ENCODE measurements around the gene RASSF1.

RASSF1 gene

DNA sequence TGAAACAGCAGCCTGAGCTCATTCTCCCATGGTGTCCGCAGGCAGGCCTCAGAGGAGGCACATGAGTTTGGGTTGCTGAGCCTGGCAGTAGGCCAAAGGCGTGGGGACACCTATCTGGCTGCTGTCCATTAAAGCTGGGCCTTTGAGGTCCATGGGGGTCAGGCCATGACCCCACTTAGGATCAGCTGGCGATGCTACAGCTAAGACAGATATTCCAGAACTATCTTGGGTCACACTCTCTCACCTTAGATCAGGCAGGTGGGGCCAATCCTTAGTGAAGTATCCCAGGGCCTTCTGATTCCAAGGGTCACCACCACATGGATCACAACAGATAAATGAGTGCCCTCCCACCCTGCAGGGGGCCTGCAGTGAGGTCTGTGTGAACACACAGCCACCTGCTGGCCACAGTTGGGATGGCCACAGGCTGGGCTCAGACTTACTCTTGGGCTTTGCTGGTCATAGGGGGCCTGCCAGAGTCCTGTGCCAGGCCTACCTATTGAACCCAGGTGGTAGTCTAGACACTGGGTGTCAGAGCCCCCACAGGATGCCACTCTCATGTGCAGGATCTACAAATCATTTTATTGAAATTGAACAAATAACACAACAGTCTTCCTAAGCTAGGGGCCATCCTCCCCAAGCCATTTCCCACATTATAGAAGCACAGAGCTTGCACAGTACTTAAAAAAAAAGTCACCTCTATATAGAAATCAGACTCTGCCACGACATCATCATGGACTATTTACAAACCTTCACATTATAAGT lies 16.1 kb downstream of the RASSF1 start:
- in situ Hi-C loops (cut with MboI; ENCODE audit: low sequenced_read_pairs, unreplicated experiment), result no loop called here
- TF ChIP-seq, protein P1, sequence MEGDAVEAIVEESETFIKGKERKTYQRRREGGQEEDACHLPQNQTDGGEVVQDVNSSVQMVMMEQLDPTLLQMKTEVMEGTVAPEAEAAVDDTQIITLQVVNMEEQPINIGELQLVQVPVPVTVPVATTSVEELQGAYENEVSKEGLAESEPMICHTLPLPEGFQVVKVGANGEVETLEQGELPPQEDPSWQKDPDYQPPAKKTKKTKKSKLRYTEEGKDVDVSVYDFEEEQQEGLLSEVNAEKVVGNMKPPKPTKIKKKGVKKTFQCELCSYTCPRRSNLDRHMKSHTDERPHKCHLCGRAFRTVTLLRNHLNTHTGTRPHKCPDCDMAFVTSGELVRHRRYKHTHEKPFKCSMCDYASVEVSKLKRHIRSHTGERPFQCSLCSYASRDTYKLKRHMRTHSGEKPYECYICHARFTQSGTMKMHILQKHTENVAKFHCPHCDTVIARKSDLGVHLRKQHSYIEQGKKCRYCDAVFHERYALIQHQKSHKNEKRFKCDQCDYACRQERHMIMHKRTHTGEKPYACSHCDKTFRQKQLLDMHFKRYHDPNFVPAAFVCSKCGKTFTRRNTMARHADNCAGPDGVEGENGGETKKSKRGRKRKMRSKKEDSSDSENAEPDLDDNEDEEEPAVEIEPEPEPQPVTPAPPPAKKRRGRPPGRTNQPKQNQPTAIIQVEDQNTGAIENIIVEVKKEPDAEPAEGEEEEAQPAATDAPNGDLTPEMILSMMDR (IDR thresholded peaks at IDR 0.05; ENCODE audit: borderline replicate concordance, control extremely low read depth, extremely low read depth, insufficient read depth, missing control alignments), result peak; percentile 73
- DNase-seq (ENCODE audit: low spot score), result peak; percentile 72

DNA sequence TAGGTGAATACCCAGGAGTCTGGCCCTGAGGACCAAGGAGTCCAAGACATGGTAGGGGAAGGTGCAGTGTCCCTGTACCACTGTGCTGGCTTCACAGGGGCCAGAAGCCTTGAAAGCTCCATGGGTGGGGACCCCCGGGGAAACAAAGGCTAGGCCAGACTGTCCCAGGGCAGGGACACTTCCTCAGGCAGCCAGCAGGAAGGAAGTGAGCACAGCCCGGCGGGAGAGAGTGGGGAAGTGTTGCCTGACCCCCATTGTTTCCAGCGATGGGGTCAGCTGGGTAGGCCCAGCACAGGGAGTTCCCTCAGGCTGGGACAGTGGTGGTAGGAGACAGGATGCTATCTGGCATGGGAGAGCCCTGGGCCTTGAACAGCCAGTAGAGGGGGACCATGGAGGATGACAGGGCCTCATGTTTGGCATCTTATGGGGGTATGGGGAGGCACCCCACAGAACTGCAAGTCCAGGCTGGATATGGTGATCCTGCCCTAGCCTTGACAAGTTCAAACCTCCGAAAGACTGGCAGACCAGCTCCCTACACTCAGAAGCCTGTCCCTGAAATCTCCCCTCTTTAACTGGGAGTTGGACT lies 16.9 kb downstream of the RASSF1 start:
- no peak for DNase-seq (ENCODE audit: low spot score)
- in situ Hi-C loops (cut with MboI; ENCODE audit: low sequenced_read_pairs, unreplicated experiment), result no loop called here
- TF ChIP-seq, protein P1 (IDR thresholded peaks at IDR 0.05; ENCODE audit: borderline replicate concordance, control extremely low read depth, extremely low read depth, insufficient read depth, missing control alignments), result no peak

DNA sequence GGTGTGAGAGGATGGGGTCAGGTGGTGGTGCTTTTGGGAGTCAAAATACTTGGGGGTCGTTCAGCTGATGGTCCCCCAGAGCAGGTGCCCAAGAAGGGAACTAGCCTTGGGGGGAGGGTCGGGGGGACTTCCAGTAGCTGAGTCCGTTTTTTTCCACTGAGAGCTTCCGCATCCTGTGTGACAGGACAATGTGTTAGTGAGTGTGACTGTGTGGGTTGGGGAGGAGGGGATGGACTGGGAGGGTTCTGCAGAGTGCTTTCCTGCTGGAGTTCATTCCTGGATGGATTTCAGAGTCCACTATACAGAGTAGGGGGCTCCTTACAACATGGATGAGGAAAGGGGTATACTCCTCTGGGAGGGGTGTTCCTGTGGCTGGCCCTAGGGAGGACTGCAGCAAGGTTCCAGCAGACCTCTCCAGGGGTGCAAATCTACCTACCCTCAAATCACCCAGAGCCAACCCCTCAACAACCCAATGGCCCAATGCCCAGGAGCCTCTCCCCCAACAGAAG lies 17.5 kb downstream of the RASSF1 start:
- TF ChIP-seq, protein P1 (IDR thresholded peaks at IDR 0.05; ENCODE audit: borderline replicate concordance, control extremely low read depth, extremely low read depth, insufficient read depth, missing control alignments), result no peak
- DNase-seq (ENCODE audit: low spot score), result no peak
- in situ Hi-C loops (cut with MboI; ENCODE audit: low sequenced_read_pairs, unreplicated experiment), result no loop called here

DNA sequence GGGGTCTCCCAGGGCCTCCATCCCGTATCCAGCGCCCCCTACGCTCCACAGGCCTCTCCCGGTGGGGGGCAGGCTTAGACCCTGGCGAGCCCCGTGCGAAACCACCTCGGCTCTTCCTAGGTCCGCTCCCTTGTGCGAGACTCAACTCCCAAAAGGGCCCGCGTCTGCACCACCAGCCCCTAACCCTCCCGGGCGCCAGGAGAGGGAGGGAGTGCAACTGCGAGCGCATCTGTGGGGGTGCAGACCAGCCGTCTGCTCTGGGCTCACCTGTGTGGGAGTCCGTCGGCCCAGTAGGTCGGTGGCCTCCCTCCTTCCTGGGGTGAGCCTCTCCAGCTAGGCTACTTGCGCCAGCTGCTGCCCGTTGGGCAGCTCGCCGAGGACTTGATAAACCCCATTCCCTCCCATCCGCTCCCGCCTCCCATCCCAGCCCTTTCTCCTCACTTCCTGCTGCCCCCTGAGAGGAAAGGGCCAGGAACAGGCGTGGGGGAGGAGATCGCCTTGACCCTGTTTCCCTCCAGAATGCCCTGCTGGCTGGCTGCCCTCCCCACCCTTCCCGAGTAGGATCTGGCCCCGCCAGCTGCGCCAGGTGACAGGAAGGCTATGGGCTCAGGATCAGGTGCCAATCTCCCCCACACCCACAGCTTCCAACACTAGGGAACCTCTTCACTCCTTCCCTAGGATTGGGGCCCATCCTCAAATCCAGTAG lies 18.1 kb downstream of the RASSF1 start, which contains the start of gene HYAL2:
TSS of gene HYAL2 (minus strand) at position 360 of the 706 bp plus-strand sequence. CDS start 2,256 bp downstream, outside the sequence.
- no peak for DNase-seq (ENCODE audit: low spot score)
- TF ChIP-seq, protein P1 (IDR thresholded peaks at IDR 0.05; ENCODE audit: borderline replicate concordance, control extremely low read depth, extremely low read depth, insufficient read depth, missing control alignments), result no peak
- in situ Hi-C loops (cut with MboI; ENCODE audit: low sequenced_read_pairs, unreplicated experiment), result no loop called here

DNA sequence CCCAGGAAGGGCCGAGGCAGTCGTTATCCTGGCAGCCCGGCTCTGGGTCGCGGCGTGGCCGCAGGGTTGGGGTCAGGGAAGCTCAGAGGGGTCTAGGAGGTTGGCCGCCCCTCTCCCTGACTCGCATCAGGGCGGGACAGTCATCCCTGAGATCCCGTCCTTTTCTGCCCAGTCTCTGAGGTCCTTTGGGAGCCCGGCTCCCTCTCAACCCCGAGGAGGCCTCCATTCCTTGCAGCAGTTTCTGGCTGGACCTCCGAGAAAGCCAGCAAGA lies 18.6 kb downstream of the RASSF1 start:
- DNase-seq (ENCODE audit: low spot score), result no peak
- TF ChIP-seq, protein P1 (IDR thresholded peaks at IDR 0.05; ENCODE audit: borderline replicate concordance, control extremely low read depth, extremely low read depth, insufficient read depth, missing control alignments), result no peak
- in situ Hi-C loops (cut with MboI; ENCODE audit: low sequenced_read_pairs, unreplicated experiment), result no loop called here

DNA sequence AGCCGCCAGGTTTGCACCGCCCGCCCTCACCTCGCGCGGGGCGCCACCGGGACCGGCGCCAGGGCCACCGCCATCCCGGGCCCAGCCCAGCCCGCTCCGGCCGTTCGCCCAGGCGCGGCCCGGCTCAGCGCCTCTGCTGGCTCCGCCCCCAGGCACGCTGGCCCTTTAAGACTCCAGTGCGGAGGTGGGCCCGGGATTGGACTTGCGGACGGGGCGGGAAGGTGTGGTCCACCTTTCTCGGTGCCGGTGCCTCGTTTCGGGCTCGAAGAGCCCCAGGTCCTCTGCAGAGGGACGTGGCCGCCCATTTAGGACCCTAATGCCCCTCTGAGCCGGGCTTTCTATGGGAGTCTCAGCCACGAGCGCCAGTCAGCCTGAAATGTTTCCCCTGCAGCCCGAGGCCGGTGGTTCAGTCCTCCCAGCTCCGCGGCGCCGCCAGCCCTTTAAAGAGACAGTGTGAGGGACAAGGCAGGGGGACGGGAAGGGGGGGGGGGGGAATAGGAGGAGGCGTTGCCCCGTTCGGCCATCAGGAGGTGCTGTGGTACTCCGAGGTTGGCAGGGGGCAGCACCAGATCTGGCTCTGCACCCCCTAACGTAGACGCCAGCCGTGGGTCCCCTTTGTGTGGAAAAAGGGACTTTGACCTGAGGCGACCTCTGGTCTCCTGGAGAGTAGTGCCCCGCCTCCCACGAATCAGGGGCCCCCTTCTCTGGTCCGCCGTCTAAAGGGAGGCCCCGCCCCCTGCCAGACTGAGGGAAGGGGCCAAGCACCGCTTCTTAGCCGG lies 19.1 kb downstream of the RASSF1 start:
- DNase-seq (ENCODE audit: low spot score), result peak; percentile 93
- in situ Hi-C loops (cut with MboI; ENCODE audit: low sequenced_read_pairs, unreplicated experiment), result no loop called here
- TF ChIP-seq, protein P1 (IDR thresholded peaks at IDR 0.05; ENCODE audit: borderline replicate concordance, control extremely low read depth, extremely low read depth, insufficient read depth, missing control alignments), result peak; percentile 41
